HG02870 (cell line): Measurements from ENCODE around the gene CNIH3.

ENCODE experiments used
- ATAC-seq: cut with Tn5 transposase; IDR thresholded peaks from one replicate; pipeline ENCODE4 v1.9.1; 2021; ENCODE audit warnings: mild to moderate bottlenecking, moderate library complexity; ENCODE audit not compliant: unreplicated experiment

The CNIH3 gene

DNA sequence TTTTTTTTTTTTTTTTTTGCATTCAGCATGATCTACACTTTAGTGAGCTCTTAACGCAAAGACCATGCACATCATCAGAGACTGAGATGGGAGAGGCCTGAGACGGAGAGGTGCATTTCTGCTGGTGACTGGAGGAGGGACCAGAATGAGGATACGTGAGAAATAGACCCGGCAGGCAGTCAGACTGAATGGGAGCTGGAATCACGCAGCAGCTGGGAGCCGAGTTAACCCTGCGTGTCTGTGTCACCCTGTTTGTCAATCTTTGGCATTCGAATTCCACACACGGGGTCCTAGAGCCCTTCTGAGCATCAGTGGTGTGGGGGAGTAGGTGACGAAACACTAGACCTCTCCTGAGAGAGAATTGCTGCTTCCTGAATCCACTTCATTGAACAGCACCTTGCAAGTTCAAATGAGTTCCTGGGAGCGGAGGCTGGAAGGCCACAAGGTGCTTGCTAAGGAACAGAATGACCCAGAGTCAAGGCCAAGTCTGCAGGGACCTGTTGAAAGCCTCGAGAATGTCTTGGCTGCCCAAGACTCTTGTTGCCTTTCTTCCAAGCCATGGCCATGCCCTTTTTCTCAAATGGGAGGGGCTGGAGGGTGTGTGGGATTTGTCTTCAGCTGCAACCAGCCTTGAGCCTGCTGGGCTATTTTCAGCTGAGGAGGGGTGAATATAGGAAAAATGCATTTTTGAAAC is 123.3 kb downstream of the CNIH3 start:
- no peak for ATAC-seq

DNA sequence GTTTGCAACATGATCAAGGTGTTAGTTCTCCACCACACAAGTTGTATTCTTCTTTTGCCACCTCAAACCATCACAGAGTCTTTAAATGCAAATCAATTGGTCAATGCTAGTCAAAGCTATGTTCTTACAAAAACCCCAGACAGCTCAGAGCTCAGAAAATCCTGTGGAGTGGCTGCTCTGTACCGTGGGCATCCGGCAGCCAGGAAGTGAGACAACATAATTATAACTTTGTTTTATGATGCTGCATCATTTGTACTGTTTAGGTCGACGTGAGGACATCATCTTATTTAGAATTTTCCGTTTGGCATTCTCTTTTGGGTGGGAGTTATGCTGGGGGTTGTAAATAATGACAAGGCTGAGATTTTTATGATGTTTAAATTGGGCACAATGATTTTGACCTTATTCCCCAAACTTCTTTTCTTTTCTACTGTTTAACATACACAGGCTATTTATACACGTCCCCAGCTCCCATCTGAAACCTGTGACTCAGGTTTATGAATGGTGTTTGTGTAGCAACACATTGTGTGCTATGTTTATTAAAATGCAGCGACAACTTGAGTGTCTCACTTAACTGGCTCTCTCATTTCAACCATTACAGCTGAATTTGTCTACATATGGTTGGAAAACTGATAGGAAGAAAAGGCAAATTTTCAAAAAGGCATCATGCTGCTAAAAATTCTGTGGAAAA is 124.0 kb downstream of the CNIH3 start:
- ATAC-seq: peak; percentile 86

DNA sequence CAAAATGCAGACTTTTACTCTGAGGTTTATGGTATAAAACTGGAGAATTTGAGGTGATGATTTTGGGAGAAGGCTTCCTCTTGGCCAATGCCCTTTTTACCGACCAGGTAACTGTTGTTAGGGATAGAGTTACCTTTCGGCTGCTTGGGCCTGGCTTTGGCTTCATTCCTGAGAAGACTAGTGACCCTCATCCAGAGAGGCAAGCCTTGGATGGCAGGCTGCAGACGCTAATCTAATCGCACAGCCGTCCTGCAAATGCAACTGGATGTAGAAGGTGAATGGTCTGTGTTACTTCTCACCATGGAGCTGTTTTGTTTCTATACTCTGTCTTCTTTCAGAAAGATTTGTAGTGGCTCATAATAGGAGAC is 124.6 kb downstream of the CNIH3 start:
- ATAC-seq: no peak

DNA sequence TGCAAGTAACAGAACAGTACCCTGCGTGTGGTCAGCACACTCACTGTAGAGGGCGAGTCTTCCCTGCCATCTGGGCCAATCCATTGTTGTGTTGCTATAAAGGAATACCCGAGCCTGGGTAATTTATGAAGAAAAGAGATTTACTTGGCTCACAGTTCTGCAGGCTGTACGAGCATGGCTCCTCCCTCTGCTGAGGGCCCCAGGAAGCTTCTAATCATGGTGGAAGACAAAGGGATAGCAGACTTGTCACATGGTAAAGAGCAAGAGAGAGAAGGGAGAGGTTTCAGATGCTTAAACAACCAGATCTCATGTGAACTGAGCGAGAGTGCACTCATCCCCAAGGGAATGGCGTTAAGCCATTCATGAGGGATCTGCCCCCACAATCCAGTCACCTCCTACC is 126.2 kb downstream of the CNIH3 start:
- ATAC-seq: no peak

DNA sequence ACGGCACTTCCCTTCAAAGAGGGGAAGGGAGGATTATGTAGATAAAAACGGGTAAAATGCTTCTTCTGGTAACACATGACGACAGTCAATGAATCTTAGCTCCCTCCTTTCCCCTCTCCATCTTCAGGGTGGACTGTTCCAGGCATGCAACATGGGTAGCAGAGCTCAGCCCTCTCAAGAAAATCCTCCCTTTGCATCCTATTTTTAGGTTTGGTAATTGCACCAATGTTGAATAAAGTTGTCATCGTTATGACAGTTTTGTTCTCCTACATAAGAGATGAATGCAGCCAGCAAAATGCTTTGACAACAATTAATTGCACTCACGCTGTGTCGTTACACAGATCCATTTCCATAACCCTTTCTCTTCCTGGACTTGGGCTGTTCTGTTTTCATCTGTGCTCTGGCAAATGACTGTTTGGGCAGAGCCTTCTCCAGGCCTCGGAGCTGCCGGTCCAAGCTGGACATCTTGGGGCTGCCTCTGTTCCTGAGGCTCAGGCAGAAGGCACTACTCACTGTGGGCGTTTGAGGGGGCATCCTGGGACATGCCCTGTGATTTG is 127.6 kb downstream of the CNIH3 start:
- ATAC-seq: no peak

DNA sequence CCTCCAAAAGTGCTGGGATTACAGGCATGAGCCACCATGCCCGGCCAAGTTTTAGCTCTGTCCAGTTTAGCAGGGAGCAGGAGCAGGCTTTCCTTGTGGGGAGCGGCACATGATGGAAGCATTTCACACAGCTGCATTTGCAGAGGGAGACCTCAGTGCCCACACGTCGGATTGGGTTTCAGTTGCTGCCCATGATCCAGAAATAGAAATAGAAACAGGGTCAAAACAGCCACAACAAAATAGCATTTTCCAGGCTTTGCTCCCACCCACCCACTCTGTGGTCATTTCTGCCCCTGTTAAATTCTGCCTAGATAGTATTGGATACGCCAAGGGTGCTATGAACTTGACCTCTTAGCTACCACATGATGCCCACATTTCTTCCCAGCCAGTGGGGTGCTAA is 128.4 kb downstream of the CNIH3 start:
- ATAC-seq: no peak

DNA sequence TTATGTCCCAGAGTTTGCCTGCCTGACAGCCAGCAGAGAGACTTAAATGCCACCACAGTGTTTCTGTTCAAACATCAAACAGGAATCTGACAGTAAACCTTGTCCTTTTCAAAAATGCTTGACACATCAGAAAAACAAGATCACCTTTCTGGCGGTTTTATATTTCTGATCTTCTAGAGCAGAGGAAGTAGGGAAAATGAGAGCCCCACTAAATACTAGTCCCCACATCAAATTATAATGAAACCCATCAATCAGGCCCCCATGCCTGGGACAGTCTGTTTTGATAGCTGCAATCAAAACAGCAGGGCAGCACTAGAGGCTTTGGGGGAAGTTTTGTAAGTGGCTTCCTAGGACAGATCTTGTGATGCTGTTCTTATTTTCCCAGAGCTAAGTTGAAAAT is 129.3 kb downstream of the CNIH3 start:
- no peak for ATAC-seq

DNA sequence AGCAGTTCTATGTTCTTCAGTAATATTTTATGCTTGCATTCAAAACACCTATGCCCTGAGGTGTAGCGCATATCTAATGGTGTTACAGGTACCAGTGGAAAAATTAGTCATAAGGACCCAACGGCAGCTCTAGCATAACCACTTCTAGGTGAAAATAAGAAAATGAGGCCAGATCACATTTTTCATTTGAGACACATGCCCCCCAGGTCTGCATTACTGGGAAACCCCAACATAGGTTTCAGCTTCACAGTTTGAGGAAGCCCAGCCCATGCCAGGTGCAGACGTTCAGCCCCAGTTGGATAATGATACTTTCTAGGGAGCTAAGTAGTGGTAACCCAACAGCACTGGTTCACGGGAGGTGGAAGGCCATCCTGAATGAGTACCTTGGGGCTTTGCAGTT is 129.8 kb downstream of the CNIH3 start:
- peak; percentile 64 for ATAC-seq

DNA sequence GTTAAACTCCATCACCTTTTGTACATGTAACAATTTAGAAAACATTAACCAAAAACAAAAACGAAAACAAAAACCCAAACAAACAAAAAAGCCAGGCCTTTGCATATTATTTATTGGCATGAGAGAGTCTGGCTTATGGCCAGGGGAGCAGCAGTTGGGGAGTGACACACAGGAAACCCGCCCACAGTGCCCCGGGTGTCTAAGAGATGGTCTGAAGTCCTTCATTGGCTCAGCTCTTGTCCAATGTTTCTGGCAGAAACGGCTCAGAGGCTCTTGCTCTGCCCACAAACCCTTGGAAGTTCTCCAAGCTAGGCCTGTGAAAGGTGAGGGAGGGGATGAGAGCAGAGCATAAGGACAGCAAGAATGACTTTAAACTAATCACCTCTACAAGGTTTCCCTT is 131.5 kb downstream of the CNIH3 start:
- no peak for ATAC-seq

DNA sequence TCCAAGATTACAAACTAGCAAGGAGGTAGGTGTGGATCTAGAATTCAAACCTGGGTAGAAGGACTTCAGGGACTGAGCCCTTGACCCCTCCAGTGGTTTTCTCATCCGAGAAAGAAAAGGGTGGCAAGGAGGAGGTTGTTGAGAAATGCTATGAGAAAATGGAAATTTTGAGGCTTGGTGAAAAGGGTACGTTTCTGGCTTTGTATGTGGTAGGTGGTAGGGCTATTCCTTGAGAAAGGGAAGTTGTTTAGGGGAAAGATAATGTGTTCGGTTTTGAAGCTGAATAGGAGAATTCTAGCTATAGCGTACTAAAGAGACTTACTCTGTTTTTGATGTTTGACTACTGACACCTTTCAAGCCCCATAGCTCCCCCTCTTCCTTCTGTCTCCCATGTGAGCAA is 133.8 kb downstream of the CNIH3 start:
- no peak for ATAC-seq

DNA sequence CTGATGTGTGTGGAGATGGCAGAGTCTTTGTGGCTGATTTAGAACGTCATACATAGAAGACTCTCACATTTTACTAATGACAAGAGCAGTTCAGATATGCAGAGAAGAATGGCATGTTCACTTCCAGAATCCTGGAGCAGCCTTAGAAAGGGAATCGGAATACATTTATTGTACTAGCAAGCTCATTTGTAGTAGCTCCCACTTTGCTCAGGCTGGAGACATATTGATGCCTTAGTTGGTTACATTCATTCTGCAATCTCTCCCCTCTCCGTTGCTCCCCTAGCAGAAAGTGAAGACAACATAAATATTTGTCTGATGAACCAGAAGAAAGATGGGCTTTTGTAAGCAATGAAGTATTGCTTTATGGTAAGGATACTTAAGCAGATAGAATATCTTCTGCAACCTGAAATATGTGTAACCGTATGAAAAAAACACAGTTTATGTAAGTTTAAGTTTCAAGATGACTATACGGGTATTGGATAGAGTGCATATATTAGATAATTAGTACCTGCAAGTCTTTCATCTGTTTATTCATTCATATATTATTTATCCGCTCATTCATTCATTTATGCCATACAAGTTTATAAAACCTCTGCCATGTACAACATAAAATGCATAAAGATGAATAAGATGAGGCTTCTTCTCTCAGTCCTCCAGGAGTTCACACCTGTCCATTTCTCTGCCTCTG is 135.7 kb downstream of the CNIH3 start:
- ATAC-seq: peak; percentile 31

DNA sequence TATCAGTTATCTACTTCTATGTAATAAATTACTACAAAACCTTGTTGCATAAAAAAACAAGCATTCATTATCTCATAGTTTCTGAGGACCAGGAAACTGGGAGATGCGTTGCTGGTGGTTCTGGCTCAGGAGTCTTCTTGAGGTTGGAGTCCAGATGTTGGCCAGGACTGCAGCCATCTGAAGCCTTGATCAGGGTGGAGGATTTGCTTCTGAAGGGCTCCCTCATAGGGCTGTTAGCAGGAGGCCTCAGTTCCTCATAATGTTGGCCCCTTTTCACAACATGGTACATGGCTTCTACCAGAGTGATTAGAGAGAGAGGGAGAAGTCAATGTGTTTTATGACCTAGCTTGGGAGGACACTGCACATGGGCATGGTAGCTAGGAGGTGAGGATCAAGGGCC is 137.4 kb downstream of the CNIH3 start:
- no peak for ATAC-seq

DNA sequence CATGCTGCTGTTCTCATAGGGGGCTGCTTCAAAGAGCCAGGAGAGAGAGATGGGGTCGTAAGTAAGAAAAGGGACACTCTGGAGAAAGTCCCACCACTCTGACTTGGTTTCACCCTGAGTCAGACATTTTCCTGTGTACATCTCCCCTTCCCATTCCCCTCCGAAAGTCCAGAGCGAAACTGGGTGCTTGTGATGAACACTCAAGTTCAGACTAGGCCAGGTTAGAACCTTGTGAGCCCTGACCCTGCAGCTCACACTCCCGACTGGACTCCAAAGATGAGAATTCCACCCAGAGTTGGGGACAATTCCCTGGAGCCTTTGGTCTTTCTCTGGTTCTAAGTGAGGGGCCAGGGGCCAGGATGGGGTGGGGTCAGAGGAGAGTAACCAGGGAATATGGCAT is 139.5 kb downstream of the CNIH3 start:
- ATAC-seq: no peak

DNA sequence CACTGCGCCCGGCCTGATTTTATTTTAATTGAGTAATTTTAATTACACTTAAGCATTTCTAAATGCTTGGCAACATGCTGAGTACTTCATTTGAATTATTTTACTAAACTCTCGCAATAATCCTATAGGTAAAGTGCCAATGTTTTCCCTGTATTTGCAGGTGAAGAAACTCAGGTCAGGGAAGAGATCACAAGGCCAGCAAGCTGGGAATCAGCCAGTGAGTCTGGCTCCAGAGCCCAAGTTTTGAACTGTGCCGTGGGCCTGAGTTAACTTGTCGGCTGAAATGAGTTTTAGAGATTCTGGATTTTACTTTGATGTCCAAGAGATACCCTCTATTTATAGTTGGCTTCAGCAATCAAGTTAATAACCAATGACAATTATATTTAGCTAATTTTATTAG is 141.4 kb downstream of the CNIH3 start:
- ATAC-seq: no peak

DNA sequence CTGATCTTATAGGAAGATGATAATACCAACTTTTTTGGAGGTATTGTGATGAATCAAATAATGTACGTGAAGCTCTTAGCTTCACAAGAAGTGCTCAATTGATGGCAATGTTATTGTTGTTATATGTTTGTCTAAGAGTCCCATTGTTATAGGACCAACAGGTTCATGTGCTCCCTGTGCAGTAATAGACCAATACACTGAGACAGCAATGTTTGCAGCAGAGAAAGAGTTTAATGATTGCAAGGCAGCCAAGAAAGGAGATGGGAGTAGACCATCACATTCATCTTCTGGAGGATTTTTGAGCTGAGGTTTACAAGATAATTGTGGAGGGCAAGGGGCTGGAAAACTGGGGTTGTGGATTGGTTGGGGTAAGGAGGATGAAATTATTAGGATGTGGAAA is 143.0 kb downstream of the CNIH3 start:
- ATAC-seq: no peak

DNA sequence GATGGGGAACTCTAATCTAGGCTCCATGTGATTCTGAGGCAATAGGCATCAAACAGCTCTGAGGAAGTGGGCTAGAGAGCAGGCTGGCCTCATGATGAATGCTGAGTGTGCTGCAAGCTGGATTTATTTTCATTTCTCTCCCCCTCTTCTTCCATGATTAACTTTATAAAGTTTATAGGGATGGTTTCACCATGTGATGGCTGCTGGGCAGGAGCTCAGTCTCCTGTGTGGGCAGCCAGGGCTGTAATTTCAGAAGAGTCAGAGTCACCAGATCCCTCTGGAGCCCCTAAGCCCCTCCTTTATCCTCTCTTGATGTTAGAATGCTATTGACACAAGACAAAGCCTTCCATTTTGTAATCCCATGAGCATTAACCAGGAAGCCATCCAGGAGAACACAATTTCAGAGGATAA is 143.6 kb downstream of the CNIH3 start:
- ATAC-seq: no peak

DNA sequence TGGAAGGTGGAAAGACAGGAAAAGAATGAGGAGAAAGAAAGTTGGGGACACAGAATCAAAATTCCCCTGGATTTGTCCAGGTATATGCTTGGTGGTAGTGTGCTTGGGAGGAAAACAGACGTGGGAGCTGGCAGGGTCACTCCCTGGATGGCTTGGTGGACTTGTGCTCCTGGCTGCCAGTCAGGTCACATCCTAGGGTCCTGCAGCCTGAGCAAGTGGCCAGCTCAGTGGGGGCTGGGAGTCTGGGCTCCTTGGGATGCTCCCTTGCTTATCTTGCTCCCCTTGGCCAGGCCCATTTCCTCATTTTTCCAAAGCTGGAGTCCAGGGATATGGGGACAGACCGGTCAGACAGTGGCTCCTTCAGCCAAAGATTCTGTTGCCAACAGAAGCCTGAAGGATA is 144.0 kb downstream of the CNIH3 start:
- no peak for ATAC-seq

DNA sequence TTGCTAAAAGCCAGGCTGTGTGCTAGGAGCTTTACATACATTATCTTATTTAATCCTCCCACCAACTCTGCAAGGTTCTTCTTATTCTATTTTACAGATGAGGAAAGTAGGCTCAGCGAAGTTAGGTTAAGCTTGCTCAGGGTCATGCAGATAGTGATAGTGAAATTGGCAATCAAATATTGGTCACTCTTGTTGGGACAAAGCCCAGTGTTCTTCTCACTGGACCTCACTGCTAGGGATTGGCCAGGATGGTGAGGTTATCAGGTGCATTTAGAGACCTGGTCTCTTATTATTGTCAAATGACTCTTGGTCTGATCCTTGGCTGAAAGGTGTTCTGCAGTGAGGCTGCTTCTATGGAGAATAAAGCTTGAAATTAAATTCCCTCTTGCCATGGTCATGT is 145.1 kb downstream of the CNIH3 start:
- ATAC-seq: no peak

DNA sequence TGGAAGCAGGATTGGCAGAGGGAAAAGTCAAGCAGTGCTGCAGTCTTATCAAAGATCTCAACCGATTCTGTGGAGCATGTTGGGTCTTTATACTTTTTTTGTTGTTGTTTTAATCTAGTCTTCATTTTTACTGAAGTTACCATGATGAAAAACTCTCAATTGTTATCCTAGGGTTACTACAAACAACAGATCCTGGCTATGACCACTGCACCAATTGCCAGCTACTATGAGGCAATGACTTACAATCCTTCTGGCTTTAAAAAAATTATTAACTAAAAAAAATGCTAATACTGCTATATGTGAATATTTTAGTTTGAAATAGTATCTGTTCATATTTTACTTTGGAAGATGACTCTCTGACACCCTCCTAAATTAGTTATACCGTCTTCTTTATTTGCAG is 145.9 kb downstream of the CNIH3 start:
- no peak for ATAC-seq

DNA sequence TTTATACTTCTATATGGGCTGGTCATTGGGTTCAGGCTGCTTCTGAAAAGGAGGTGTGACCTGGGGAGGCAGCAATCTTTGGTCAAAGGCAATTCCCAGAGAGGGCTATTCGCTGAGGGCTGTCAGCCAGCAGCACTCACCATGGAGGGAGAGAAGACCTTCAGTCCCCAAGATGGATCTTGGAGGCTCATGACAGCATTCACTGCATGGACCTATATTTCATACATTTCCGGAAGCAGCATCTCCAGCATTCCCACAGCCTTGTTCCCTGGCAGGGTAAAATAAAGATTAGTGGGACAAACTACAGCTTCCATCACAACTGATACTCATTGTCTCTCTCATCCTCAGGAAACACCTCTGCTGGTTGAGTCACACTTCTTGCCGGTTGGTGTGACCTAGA is 146.6 kb downstream of the CNIH3 start:
- ATAC-seq: no peak

DNA sequence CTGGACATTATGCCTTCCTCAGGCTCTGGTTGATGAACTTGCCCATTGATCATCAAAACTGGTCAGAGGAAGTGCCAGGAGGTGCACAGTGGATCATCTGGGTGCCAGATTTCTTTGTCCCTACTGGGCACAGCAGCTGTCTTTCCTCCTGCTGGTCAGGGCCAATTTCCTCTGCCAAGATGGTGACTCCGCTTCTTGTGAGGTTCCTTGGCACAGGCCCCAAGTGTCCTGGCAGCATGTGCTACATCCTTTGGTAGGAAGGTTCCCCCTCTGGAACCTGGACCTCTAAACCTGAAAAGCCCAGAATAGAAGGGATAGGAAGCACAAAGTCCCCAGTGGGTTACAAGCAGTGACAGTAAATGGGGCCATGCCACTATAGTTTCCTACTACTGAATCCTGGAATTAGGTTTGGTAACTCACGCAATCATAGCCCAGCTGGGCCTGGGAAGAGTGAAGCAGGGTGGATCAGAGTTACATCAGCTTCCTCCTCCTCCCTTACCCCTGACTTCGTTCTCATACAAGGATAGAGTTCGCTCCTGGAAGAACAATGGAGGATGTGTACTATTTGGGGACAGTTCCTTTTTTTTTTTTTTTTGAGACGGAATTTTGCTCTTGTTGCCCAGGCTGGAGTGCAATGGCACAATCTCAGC is 147.1 kb downstream of the CNIH3 start:
- no peak for ATAC-seq

DNA sequence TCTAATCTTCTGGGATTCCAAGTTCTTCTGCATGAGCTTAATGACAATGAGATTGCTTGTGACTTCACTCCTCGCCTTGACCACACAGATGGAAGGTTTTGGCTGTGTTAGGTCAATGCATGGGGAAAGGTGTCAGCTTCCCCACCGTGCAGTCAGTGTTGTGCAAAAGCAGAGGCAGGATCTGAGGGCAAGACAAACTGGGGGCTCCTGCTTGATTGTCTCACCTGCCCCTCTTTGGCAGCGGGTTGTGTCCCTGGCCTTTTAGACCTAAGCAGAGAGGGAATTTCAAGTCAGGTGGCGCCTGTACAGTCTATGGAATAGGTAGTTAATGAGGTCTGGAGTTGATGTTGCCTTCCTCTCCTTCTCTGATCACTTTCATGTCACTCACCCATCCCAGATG is 150.1 kb downstream of the CNIH3 start:
- no peak for ATAC-seq
